Neural crest cell (in vitro differentiated cells): ENCODE results near the gene CA12. TPM values are rescaled to one million over a fixed set of nuclear protein-coding genes. Genes with fewer than 3 reads are reported as not detected.

ENCODE experiments used
- DNase-seq: peaks from one replicate; pipeline ENCODE4 v3.0.0; 2021; ENCODE audit warnings: low read depth, mixed read lengths, low spot score
- H3K27ac Mint-ChIP-seq: one replicate; pipeline ENCODE4 v1.8.0; 2021; ENCODE audit warnings: mild to moderate bottlenecking, mixed read lengths; ENCODE audit not compliant: unreplicated experiment
- H3K27me3 Mint-ChIP-seq: 2 replicates; pipeline ENCODE4 v1.8.0; 2021; ENCODE audit warnings: low read depth, mild to moderate bottlenecking, mixed read lengths
- H3K36me3 Mint-ChIP-seq: 2 replicates; pipeline ENCODE4 v1.8.0; 2021; ENCODE audit warnings: low read depth, mild to moderate bottlenecking, mixed read lengths
- H3K4me1 Mint-ChIP-seq: 2 replicates; pipeline ENCODE4 v1.8.0; 2021; ENCODE audit warnings: mixed read lengths
- H3K4me3 Mint-ChIP-seq: one replicate; pipeline ENCODE4 v1.8.0; 2021; ENCODE audit warnings: mild to moderate bottlenecking, mixed read lengths
- H3K9me3 Mint-ChIP-seq: 2 replicates; pipeline ENCODE4 v1.8.0; 2021; ENCODE audit warnings: mixed read lengths
- CTCF ChIP-seq: fragments of 200-600 bp; sonication (generic); conservative IDR thresholded peaks from 2 replicates; pipeline ENCODE4 v1.5.0; 2021; ENCODE audit warnings: antibody characterized with exemption, mild to moderate bottlenecking
- total RNA-seq: library from RNA; stranded (reverse); gene quantifications from 2 replicates; pipeline ENCODE4 v1.2.1, GENCODE V29; 2021

Gene CA12
- total RNA-seq, 1 donor from 2014 or later, result 1.1 TPM

GRCh38 chr15:63306492-63307073 lies 75.1 kb downstream of the CA12 start:
- DNase-seq, result no peak
- H3K36me3 Mint-ChIP-seq, result peaks cover 8% of the 10 kb centered on the region
- no peak overlapping the region for H3K27ac Mint-ChIP-seq
- no peaks in the 10 kb centered on the region for H3K9me3 Mint-ChIP-seq
- no peak for TF ChIP-seq CTCF
- H3K4me1 Mint-ChIP-seq, result peaks cover 29% of the 10 kb centered on the region
- H3K27me3 Mint-ChIP-seq, result no peaks in the 10 kb centered on the region
- H3K4me3 Mint-ChIP-seq, result no peak overlapping the region

DNA sequence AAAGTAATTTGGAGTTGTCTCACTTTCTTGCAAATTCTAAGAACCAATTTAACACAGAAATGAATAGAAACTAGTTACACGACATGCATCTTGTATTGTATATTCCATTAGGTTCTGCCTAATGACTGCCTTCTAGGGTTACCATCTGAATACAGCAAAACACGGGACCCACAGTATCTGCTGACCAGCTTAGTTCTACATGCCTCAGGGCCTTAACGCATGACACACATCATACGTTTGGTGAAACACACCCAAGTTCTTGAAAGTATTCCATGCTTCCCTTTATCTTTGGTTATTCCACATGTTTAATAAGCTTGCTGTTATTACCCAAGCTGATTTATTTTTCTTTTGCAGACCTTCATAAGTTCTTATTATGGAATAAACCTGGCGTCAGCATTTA lies 76.4 kb downstream of the CA12 start:
- no peak for TF ChIP-seq CTCF
- Mint-ChIP-seq H3K9me3 (no peaks in the 10 kb centered on the region), H3K27me3 (no peaks in the 10 kb centered on the region), H3K27ac (no peak overlapping the region), H3K4me1 (peaks cover 36% of the 10 kb centered on the region), H3K36me3 (peaks cover 11% of the 10 kb centered on the region), H3K4me3 (no peak overlapping the region)
- no peak for DNase-seq

- peaks cover 6% of the 10 kb centered on the region for H3K36me3 Mint-ChIP-seq
- no peak overlapping the region for H3K4me3 Mint-ChIP-seq
- no peaks in the 10 kb centered on the region for H3K27me3 Mint-ChIP-seq
- no peaks in the 10 kb centered on the region for H3K9me3 Mint-ChIP-seq
- DNase-seq, result no peak
- H3K27ac Mint-ChIP-seq, result no peak overlapping the region
- no peak for TF ChIP-seq CTCF
- peaks cover 34% of the 10 kb centered on the region for H3K4me1 Mint-ChIP-seq
These were observed 80.6 kb downstream of the CA12 start for GRCh38 chr15:63301088-63301487.

DNA sequence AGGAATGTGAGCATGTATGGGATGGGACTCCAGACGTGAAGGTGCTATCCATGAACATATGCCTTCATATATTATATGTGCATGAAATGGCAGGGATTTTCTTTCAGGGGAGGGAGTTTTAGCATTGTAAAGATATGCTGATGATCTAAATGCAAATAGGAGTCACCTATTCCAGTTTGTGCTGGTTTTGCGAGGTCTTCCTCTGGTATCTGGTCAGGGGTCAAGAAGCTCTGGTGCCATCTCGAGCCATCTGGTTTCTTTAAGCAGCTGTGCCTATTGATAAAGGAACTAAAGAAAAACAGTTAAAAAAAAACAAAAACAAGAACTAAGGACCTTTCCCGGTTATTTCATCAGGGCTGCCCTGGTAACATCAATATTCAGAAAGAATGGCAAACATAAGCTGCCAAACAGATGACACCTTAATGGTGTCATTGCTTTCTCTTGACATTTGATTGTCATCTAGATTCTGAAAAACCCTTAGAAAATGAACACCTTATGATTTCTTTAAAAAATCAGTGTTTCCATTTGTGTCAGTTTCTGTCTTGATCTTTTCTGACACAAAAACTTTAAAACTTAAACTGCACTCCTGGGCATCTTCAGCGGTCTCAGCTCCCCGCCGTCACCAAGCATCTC lies 81.6 kb downstream of the CA12 start:
- H3K27me3 Mint-ChIP-seq, result no peaks in the 10 kb centered on the region
- TF ChIP-seq CTCF, result no peak
- H3K4me3 Mint-ChIP-seq, result no peak overlapping the region
- H3K9me3 Mint-ChIP-seq, result no peaks in the 10 kb centered on the region
- H3K27ac Mint-ChIP-seq, result no peak overlapping the region
- peaks cover 41% of the 10 kb centered on the region for H3K4me1 Mint-ChIP-seq
- H3K36me3 Mint-ChIP-seq, result peaks cover 9% of the 10 kb centered on the region
- DNase-seq, result no peak

DNA sequence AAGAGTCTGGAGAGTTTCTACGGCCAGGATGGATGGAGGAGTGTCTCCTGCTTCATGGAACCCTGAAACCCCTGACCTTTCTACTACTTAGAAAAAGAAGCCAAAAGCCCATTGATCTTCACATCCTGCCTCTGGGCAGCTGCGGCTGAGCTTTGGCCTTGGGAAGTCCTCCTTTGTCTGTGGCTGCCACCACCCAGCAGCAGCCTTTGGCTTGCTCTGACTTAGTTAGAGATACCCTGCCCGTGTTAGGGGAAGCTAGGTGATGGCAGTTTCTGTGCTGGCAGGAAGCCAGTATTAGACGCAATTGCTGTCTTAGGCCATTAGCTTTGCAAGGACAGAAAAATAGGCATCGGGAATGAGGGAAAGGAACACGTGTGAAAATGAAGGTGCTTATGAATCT lies 85.5 kb downstream of the CA12 start:
- no peak for DNase-seq
- H3K36me3 Mint-ChIP-seq, result peaks cover 9% of the 10 kb centered on the region
- peak overlapping the region; percentile 68 for H3K27ac Mint-ChIP-seq
- TF ChIP-seq CTCF, result no peak
- H3K9me3 Mint-ChIP-seq, result no peaks in the 10 kb centered on the region
- H3K4me3 Mint-ChIP-seq, result no peak overlapping the region
- H3K4me1 Mint-ChIP-seq, result peaks cover 35% of the 10 kb centered on the region
- H3K27me3 Mint-ChIP-seq, result no peaks in the 10 kb centered on the region
